Cerebellar cortex (tissue), 1 donor: ENCODE results near the gene NEO1.

ENCODE experiments used
- DNase-seq: peaks from one replicate; pipeline ENCODE4 v3.0.0-alpha.2; 2015; ENCODE audit warnings: low spot score

NEO1 gene

DNA sequence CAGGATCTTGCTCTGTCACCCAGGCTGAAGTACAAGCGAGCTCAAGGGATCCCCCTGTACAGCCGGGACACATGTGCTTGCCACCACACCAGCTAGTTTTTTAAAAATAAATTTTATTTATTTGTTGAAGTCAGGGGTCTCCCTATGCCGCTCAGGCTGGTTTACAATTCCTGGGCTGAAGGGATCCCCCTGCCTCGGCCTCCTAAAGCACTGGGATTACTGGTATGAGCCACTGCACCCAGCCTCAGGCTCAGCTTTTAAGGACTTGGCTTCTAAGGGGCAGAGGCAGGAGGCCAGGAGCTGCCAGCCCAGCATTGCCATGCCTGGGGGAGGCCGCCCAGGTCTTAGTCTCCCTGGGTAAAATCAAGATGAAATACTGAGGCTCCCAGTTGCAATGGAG is 279.2 kb downstream of the NEO1 start:
- DNase-seq: no peak

DNA sequence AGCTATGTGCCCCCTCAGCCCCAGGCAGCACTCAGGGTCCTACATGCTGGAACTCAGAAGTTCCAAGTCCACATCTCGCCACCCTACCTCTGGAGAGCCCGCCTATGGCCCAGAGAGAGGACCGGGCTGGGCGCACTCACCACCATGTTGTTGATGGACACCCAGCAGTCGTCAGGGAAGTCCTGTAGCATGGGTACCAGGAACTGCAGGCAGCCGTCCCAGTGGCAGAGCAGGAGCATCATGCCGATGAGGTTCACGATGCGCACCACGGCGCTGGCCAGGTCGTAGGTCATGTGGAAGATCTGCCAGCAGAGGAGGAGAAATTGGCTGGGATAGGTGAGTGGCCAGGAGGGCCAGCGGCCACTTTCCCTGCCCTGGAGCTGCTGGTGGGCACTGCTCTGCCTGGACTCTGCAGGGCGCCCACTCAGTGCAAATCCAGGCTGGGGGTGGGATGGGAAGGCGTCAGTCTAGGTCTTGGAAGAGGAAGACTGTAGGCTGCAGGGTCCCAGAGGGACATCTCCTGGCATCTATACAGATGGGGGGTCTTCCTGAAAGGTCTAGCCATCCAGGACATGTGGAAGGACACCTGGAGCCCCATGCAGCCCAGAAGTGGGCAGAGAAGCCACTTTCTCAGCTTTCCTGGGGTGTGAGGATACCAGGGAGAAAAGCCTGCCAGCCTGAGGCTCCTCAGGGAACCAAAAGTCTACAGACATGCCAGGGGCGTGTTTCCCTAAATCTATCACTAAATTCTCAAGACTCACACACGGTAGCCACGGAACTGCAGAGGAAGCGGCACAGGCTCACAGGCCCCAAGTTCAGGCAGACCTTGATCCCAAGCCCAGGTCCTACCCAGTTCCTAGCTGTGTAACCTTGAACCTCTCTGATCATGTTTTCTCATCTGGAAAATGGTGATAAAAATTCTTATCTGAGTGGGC is 280.0 kb downstream of the NEO1 start:
- no peak for DNase-seq

DNA sequence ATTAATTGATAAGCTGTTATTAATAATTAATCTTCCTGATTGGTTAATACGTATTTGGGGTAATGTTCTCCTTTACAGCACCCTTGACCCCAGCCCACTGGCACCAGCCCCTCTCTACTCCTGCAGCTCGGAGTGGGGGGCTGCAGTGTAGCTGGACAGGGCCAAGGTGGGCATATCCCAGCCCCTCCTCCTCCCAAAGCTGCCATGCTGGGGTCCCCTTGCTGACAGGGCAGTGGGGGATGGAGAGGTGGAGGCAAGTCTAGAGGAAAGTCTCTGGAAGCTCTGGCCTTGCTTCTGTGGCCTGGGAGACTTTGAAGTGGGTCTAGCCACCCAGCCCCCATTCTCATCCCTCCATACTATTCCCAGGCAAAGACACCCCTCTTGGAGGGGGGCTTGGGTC is 280.7 kb downstream of the NEO1 start:
- DNase-seq: no peak

DNA sequence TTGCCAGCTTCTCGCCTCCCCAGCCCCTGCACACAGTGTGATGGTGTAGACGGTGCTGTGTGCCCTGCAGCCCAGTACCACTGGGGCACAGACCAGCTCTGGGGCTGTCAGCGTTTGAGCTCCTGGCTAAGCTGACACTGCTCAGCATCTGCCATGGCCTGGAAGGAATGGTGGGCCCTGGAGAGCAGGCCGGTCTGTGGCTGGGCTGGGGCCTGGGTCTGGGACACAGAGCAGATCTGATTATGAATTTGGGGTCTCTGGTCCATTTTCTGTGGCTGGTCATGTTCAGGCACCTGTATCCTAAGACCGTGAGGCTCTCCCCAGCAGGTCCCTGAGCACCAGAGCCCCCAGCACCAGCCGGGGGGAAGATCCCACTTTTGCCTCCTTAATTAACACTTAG is 281.8 kb downstream of the NEO1 start:
- no peak for DNase-seq

DNA sequence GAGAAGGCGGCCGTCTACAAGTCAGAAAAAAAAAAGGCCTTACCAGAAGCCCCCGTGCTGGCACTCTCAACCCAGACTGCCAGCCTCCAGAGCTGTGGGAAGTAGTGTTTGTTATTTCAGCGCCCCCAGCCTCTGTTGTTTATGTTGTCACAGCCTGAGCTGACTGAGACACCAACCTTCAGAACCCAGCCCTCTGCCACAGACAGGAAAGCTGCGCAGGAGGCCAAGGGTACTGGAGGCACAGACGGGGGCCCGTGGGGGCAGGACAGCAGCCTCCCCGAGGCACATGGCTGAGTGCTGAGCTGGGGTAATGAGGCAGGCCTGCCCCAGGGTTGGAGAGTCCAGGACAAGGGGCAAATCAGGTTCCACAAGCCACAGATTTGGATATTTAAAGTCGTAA is 282.8 kb downstream of the NEO1 start:
- no peak for DNase-seq

DNA sequence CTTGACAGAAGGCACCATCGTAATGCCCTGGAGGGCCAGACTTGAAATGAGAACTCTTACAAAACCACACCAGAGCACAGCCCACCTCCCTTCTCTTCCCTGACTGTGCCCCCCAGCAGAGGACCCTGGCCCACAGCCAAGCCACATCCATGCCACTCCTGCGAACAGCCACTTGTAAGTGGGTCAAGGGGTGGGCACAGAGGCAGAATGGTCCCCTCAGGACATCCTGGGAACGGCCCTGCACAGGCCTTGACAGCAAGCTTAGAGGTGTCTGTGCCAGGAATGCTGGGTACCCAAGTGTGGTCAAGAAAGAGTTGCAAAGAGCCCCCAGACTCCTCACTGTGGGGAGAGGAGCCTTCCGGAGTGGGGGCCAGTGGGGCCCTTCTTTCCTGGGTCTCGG is 283.2 kb downstream of the NEO1 start:
- no peak for DNase-seq

DNA sequence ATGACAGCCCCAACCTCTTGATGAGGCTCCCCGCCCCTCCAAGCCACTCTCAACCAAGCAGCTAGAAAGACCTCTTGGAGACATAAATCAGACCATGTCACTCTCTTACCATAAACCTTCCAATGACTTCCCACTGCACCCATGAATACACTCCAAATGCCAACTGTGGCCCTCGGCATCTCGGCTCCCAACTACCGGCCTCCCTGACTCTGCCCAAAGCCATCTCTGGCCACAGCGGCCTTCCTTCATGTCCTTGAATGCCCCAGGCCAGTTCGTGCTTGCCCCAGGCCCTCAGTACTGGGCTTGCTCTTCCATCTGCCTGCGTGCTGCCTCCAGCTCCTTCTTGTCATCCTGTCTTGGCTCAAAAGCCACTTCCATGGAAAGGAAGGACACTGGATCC is 284.5 kb downstream of the NEO1 start:
- DNase-seq: no peak

DNA sequence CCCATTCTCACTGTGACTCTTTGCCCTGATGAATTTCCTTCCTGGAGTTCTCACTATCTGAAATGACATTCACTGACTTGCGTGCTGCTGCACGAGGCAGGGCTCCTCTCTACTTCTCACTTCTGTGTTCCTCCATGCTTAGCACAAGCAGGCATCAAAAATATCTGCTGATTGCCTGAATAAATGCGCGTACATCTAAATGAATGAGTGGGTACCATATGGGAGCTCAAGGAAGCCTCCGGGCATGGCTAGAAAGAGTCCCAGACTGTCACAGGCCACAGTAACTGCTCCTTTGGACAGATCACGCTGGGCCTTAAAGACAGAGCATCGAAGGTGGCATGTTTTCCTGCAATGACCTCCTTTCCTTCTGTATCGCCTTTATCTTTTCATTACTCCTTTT is 284.9 kb downstream of the NEO1 start:
- no peak for DNase-seq

DNA sequence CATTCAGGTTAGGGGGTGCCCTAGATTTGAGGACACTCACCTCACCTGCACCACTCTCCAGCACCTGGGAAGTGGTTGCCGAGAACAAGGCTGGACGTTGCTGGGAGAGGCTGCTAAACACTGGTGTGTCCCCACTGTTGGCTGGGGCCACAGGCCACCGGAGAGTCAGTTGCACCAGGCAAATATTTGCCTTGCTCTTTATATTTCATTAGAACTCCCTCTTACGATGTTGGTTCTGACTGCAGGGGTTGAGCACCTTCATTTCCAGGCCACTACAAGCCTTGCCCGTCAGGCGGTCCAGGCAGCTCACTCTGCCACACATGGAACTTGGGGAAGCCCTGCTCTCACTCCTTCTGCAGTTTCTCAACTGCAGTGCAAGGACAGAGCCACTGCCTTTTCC is 285.8 kb downstream of the NEO1 start:
- DNase-seq: no peak

DNA sequence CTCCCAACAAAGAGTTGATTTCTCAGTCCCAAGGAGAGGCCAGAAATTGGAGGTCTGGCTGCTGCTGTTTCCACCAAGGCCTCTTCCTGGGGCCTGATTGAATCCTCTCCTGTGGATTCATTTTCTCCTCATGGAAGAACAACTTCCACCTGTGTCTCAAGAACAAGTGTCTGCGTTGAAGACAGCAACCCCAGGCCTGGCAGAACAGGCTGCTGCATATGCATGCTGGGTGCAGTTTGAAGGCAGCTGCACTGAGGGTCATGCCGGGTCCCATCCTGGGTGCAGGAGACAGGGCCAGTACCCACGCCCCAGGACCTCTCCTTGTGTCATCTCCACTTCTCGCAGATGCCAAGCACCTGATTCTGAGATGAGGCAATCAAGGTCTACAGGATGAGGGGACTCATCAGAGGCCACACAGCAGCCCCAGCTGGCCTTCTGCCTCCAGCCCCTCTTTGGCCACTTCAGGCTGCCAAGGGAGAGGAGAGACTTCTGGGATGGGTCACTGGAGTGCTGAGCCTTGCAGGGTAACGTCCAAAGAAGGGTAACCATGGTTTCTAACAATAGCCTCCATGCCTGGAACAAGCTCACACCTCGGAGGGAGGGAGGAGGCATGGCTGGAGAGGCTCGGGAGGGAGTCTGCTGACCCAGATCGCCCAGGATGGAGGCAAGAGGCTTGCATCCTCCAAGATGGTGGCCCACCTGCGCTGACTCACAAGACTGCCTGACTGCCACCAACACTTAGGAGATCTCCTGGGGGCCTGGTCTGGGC is 286.5 kb downstream of the NEO1 start:
- no peak for DNase-seq

DNA sequence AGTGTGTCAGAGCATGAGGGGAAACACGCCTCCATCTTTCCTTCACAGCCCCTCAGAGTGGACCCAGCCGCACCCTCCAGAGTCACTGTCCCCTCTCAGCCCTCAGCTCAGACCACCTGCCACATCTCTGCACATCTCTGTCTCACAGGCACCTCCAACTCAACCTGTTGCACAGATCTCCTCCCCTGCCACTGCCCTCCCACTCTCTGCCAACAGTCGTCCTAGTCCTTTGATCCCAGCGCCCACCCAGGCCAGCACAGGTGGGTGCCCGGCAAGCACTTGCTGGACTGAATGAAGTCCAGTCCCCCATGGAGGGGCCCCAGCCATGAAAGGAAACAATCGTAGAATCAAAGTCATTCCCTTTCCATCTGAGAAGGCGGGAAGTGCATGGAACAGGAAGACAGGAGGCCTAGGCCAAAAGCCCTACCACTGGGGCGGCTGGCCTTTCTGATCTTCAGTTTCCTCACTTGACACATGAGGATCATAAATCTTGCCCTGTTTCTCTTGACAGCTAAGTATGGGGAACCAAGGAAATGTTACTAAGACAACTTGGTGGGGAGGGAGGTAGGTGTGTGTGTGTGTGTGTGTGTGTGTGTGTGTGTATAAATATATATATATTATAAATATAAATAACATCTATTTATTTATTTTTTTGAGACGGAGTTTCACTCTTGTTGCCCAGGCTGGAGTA is 288.4 kb downstream of the NEO1 start:
- no peak for DNase-seq

DNA sequence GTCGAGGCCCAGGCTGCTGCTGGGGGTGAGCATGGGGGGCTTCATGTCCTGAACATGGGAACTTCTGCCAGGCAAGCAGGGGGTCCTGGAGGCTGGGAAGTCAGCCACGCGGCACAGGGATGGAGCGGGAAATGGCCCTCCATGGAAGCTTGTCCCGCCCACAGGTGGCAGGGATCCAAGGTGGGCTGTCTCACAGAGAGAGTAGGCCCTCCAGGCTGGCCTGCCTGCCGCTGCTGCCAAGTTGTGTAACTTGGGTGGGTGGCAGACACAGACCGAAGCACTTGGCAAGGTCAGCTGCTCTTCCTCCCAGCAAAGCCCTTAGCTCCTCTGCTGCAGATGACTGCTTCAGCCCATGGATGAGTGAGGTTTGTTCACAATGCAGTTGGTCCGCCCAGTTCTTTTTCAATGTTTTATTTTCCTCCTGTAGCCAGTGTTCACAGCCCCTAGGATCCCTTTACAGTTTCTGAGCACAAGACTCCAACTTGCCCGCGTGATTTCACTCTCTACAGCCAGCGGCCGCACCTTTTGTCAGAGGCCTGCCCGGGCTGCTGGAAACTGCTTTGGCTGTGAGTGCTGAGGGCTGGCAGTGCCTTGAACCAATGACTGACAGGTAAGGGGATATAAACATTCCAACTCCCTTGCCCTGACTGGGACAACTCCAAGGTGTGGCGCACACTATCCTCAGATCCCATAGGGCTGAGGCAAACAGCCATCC is 289.8 kb downstream of the NEO1 start:
- DNase-seq: no peak

DNA sequence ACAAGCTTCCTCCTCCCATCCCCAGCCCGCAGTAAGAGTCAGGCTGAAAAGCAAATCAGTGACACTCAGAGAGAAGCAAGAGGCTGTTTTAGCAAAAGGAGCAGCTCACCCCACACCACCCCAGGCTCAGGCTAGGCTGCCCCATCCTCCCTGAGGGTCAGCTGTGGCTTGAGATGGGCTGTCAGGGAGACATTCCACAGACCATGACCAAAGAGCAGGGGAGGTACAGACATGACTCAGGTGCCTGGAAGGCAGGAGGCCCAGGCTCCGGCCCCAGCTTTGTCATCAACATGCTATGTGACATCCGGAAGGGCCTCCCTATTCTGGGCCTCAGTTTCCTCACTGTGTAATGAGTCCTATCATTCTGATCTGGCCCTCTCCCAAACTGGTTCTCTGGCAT is 291.8 kb downstream of the NEO1 start:
- DNase-seq: no peak

DNA sequence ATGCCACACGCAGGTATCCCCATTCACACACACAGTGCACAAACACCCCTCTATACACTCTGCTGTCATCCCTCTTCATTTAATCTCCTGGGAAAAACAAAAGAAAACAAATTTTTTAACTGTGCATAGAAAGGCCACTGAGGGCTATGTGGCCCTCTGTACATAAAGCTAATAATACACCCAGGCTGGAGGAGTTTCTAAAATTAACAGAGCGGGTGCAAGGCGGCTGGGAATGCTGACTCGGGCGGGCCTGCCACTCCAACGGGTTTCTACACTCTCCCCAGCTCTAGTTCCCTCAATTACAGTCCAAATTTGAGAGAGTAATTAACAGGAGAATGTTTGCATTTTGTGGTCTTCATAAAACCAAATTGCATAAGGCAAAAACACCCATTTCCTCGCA is 293.4 kb downstream of the NEO1 start:
- no peak for DNase-seq

DNA sequence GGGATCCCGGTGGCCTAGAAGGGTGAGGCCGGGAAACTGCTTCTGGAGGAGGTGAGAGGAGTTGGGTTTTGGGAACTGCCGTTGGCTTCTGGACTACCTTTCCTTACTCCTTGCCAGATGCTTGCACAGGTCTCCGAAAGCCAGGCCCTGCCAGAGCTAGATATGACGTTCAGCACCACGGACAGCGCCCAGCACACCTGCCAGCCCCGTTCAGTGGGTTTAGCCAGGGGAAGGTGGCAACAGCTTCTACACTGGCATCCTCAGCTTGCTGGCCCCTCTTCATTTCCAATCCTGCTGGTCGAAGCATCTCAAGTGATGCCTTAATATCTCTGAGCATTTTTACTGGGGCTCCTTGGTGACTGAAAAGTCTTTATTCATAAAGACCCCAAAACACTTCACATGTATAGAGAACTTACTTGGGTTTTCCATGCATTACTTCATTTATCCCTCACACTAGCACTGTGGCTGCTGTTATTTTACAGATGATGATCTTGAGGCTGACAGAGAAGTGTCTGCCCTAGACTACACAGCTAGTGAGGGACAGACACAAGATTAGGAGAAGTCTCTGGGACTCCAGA is 294.6 kb downstream of the NEO1 start:
- DNase-seq: no peak

DNA sequence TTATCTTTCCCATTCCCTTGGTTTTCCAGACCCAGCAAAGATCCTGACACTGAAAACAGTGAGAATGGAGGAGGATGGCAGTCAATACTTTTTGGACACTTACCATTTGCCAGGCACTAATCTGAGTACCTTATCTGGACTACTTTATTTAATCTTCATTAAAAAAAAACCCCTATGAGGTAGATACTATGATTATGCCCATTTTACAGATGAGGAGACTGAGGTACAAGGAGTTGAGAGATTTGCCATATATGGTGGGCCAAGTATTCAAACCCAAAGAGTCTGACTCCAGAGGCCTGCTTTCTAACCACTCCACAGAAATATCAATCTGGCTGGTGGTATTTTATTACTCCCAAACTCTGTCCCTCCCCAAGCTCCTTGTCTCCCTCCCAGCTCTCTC is 296.9 kb downstream of the NEO1 start:
- DNase-seq: no peak

DNA sequence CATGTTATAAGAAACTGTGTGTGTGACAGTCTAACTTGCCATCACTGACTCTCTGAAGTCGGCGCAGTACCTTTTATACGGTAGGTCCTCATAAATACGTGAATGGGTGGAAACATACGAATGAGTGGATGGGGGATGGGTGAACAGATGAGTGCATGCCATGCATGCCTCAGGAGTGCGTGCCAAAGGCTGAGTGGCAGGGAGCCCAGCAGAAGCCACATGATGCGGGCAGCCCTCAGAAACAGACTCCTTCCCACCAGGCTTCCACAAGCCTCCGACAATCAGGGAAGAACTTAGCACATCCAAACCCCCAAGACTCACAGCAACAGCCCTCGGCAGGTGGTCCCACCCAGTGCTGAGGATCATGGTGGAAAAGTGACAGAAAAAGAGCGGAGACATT is 299.8 kb downstream of the NEO1 start:
- DNase-seq: peak; percentile 27

DNA sequence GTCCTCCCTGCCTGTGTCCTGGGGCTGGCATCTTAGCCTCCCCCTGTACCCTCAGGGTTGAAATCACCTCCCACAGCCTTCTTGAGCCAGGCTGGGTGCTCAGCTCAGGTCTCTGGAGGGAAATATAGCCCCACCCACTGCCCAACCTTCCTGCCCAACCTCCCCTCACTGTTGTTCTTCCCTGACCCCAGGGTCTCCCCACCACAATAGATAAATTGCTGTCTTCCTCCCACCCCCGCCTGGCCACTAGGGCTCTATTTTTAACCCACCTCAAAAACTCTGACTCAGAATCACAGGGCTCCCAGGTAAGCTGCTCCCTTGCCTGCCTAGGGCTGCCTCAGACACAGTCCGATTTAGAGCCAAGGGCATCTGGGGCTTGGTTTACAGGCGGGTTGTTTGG is 301.5 kb downstream of the NEO1 start:
- DNase-seq: no peak

DNA sequence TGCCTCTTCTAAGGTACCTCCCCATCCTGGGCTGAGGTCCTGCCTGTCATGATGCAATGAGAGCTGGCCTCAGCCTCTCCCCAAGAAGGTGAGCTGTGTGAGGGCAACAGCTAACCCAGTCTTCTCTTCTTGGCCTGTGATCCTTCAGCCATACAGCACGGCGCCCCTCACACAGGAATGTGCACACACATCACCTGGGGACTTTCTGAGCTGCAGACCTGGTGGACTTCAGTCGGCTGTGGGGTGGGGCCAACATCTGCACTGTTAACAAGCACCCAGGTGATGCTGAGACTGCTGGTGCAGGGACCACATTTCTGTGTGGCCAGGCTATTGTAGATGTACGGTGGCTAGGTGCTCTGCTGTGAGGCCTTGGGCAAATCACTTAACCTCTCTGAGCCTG is 302.0 kb downstream of the NEO1 start:
- DNase-seq: no peak
